ENCODE measurements around the gene SET.
"Not testable (repeated sequence)": the region's sequence is repeated elsewhere in the genome, so short reads cannot be mapped to it uniquely, and the experiment has no call there.

SET gene

DNA sequence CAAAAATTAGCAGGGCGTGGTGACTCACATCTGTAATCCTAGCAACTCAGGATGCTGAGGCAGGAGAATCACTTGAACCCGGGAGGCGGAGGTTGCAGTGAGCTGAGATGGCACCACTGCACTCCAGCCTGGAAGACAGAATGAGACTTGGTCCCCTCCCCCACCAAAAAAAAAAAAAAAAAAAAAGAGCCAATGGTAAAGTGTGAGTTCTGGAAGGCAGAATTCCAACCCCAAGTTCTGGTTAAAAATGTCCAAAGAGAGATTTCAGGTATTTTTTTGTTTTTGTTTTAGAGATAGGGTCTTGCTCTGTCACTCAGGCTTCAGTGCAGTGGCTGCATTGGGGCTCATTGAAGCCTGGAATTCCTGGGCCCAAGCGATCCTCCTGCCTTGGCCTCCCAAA is 1.6 kb upstream of the SET start:
- no peak for DNase-seq (ENCODE audit: low spot score)

DNA sequence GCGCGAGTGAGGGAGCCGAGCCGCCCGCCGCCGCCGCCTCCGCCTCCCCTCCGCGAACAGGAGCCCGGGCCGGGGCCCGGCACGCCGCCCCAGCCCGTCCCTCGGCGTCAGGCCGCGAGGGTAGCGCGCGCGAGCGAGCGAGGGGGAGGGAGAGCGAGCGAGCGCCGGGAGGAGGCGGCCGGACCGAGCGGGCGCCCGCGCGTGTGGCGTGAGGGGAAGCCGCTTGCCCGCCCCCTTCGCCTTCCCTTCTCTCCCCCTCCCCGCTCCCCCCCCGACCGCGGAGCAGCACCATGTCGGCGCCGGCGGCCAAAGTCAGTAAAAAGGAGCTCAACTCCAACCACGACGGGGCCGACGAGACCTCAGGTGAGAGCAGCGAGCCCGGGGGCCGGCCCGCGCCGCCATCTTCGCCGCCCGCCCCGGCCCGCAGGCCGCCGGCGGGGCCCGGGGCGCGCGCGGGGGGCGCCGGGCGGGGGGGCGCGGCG is 312 bp downstream of the SET start:
- DNase-seq (ENCODE audit: low spot score), result peak; percentile 47

DNA sequence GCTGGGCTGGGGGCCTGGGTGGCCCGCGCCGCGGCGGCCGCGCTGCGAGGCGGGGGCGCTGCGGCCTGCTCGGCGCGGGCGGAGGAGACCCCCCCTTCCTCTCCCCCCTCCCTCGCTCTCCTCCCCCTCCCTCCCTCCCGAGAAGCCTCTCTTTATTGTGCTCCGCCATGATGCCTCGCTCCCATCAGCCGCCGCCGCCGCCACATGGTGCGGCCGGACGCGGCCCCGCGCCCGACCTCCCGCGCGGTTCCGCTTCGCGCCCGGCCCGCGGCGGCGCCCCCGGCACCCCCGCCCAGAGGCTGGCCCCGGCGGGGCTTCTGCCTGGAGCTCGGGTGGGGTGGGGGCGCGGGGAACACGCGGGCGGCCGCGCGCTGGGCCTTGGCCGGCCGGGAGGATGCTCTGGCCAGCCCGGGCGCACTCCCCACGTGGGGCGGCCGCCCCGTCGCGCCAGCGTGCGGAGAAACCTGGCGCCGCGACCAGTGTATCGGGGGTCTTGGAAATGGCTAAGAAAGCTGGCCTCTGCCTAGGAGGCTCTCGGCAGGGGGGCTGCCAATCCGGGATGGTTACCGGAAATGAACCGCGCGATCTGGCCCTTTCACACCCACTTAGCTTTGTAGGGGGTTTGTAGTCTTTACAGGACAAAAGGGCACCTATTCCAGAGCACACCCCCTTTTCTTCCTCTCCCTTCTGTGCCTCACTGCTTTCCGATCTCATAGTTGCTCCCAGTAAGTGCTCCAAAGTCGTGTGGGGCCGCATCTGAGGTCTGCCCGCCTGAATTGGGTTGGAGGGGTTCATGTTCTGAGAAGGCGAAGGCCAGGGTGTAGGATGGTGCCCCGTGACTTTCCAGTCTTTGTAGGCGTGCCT is 1.0 kb downstream of the SET start:
- DNase-seq (ENCODE audit: low spot score), result peak; percentile 67

DNA sequence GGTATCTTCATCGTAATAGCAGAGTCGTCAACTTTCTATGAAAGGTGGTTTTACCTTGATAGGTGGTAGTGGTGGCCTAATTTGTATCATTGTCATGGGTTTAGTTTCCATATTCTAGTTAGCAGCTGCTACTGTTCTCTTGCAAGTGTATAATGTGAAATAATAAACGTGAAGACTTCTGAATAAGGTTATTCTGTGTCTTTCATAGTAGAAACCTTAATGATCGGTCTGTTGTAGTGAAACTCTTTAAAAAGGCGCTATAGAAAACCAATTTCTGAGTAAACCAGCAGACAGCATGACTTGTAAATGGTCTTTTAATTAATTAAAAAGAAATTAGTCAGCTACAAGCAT is 1.6 kb downstream of the SET start:
- no peak for DNase-seq (ENCODE audit: low spot score)

DNA sequence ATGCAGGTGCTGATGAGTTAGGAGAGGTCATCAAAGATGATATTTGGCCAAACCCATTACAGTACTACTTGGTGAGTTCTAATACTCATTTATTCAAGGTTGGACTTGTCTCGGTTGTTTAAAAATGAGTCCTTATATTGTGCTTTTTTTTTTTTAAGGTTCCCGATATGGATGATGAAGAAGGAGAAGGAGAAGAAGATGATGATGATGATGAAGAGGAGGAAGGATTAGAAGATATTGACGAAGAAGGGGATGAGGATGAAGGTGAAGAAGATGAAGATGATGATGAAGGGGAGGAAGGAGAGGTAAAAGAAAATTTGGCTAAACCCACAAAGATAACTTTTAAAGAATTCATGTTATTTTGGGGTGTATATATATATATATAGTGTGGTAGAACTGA is 4.7 kb downstream of the SET start:
- not testable (repeated sequence) for DNase-seq (ENCODE audit: low spot score)

DNA sequence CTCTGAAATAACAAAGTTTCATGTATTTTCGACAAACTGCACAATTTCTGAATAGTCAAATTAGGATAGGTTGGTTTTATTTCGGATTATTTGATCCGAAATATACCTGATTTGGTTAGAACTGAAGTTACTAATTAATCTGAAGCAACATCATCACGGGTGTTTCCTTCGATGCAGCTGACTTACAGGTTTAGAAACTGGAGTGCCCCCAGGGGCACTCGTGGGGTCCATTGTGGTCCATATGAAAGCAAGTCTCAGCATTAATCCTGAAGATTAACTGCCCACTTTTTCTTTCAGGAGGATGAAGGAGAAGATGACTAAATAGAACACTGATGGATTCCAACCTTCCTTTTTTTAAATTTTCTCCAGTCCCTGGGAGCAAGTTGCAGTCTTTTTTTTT is 5.3 kb downstream of the SET start:
- no peak for DNase-seq (ENCODE audit: low spot score)

DNA sequence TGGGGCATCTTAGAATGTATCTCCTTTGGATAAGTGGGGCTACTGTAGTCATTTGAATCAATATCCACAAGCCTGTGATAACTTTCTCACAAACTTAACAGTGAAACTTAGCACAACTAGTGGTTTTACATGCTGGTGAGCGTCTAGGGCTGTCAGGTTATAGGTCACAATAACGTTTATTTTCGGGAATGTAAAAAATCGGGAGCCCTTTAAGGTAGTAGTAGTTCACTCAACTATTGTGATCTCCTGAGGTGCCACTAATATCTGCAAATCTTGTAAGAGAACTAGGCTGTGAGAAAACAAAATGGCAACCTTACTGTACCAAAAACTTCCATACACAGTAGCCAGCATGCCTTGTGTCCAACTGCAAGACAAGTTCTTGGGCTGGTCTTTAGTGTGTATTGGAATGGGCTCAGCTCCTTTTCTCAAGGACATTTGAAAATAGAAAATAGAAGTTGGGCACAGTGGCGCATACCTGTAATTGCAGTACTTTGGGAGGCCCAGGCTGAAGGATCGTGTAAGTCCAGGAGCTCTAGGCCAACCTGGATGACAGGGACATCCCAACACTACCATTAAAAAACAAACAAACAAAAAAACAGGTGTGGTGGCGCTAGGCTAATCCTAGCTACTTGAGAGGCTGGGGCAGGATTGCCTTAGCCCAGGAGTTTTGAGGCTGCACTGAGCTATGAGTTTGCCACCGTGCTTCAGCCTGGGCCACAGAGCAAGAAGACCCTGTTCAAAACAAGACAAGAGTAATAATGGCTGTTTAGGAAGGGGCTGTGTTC is 8.1 kb downstream of the SET start:
- DNase-seq (ENCODE audit: low spot score), result no peak

DNA sequence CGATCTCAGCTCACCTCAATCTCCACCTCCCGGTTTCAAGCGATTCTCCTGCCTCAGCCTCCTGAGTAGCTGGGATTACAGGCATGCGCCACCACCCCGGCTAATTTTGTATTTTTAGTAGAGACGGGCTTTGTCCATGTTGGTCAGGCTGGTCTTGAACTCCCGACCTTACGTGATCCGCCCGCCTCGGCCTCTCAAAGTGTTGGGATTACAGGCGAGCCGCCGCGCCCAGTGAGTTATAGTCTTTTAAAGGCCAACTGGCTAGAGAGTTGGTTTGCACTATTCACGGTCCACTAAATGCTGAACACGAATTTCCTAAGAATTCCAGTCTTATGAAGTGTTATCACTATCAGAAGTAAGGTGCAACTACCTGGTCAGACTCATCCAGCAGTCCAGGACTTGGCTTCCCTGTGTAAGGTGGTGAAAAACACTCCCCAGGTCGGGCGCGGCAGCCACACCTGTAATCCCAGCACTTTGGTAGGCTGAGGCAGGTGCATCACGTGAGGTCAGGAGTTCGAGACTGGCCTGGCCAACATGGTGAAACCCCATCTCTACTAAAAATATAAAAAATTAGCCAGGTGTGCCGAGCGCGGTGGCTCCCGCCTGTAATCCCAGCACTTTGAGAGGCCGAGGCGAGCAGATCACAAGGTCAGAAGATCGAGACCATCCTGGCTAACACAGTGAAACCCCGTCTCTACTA is 10.2 kb downstream of the SET start:
- DNase-seq (ENCODE audit: low spot score), result not testable (repeated sequence)

DNA sequence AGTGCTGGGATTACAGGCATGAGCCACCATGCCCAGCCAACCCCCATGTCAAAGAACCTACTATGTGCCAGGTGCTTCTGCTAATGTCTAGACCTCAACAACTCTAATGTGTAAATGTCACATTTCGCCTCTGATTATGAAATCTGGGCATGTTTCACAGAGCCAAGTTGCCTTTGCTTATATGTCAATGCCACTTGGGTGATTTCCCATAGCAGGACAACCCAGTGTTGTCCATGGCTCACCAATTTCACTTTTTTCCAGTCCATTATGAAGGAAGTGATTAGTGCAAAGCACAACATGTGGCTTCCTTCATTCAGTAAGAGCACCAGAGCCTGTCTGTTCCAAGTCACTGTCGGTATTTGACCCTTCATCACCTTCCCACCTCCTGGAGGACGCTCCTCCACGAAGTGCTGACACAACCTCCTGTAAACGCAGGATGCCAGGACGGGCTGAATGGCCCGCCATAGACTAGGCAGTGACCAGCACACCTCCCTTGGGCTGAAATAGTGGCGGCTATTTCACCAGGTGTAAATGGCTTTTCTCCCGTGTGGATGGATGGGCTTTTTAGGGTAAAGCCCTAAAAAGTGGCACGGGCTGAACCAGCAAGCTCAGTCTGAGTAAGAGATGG is 12.3 kb downstream of the SET start:
- DNase-seq (ENCODE audit: low spot score), result no peak

DNA sequence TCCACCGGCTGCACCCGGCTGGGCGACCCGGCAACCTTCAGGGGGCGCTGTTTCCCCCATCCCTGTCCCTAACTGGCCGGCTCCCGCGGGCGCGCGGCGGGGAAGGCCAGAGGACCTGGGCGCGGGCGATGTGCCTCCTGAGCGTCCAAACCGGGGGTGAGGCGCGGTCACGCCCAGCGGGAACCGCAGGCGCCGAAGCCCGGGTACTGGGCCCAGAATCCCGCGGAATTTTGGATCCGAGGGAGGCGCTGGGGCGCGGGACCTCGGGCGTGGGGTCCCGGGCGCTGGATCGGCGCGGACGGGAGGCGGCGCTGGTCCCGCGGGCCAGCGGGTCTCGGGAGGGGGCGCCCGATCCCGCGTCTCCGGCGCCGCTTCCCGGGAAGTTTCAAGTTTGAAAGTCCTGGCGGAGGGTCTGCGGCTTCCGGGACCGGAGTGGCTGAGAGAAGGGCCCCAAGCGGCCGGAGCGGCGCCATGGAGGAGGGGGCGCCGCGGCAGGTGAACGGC is 13.5 kb downstream of the SET start, which contains the start of gene PKN3:
Gene PKN3 (plus strand): TSS at position 59 of the 504 bp plus-strand sequence. CDS start 413 bp downstream, at position 472.
- DNase-seq (ENCODE audit: low spot score), result peak; percentile 75

DNA sequence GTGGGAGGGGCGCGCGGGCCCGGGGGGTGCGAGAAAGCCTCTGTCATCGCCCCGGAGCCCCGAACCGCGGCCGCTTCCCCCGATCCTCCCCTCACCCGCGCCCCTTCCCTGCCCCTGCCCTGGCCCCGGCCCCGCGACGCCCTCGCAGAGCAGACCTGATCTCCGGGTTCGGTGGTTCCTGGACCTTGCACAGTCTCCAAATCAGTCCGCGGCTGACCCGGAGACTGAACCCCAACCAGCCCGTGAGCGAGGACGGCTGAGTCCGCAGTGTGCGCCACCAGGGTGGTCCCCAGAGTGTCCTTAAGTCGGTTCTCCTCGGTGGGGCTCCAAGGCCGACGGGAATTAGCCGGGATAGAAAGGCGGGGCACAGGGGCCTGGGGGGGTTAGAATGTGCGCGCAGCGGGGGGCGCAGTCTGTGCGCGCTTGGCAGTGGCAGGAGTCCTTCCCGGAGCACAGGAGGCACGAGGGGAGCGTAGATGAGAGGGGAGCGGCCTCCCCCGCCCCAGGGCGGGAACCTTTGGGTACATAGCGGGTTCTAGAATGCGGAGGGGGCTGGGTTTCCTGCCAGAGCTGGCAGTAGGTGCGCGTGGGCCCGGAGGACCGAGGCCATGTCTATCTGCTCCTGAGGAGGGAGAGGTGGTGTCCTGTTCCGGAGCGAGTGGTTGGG is 14.1 kb downstream of the SET start:
- no peak for DNase-seq (ENCODE audit: low spot score)

DNA sequence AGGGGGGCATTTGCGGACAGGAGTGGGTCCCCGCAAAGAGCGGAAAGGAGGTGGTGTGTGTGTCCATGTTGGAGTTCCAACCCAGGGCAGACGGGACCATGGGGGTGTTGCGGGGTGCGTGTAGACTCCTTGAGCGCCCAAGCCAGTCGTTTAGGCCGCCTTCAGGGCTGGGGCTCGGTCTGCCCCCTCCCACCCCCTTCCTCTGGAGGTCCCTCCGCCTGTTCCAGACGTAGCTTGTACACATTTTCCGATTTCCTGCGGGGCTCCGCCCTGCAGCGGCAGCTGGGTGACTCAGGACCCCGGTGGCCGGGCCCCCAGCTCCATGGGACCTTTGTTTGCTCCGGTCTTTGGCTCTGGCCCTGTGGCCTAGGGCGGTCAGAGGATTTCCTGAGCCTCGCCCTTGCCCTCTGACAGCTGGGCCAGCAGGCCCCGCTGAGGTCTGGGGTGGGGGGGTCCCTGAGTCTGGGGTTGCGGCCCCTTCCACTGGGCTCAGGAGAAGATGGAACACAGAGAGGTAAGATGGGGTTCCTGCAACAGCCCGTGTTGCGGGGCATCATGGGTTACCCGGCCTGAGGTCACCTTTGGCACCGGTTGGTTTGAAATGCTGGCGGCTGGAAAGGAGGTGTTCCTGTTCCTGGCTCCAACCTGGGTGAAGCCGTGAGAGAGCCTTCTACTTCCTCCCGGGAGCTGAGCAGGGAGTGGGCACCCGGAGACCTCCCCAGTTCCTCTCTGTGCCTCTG is 14.8 kb downstream of the SET start:
- no peak for DNase-seq (ENCODE audit: low spot score)

DNA sequence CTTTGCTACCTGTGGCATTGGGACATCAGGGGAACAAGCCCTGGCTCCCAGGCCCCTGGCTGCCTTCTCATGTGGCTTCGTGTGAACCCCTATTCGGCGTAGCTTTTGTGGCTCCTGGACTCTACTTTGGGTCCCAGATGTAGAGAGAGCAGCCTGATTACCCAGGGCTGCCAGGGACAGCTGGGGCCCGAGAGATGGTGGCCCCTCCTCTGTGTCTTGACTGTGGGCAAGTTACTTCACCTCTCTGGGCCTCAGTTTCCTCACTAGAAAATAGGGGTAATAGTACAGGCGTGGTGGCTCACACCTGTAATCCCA is 15.3 kb downstream of the SET start:
- no peak for DNase-seq (ENCODE audit: low spot score)

DNA sequence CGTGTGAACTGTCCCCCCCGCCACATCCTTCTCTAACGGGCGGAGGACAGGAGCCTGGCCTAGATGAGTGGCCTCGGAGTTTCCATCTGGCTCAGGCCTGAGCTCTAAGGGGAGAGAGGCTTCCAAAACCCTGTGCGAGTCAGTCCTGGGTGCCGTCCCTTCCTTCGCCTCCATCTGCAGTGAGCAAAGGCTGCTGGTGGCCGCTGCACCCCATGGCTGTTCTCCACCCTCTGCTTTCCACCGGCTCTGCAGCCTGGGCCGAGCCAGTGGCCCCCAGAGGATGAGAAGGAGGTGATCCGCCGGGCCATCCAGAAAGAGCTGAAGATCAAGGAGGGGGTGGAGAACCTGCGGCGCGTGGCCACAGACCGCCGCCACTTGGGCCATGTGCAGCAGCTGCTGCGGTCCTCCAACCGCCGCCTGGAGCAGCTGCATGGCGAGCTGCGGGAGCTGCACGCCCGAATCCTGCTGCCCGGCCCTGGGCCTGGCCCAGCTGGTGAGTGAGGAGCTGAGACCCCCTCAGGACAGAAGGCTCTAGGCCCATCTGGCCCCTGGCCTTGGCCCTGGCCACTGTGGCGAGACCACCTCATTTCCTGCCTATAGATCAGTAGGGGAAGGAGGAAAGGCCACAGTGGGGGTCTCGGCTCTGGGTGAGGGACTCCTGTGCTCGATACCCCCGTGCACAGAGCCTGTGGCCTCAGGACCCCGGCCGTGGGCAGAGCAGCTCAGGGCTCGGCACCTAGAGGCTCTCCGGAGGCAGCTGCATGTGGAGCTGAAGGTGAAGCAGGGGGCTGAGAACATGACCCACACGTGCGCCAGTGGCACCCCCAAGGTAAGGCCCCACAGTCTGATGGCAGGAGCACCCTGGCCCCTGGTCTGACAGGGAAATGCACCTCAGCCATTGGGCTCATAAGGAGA is 16.3 kb downstream of the SET start:
- no peak for DNase-seq (ENCODE audit: low spot score)

DNA sequence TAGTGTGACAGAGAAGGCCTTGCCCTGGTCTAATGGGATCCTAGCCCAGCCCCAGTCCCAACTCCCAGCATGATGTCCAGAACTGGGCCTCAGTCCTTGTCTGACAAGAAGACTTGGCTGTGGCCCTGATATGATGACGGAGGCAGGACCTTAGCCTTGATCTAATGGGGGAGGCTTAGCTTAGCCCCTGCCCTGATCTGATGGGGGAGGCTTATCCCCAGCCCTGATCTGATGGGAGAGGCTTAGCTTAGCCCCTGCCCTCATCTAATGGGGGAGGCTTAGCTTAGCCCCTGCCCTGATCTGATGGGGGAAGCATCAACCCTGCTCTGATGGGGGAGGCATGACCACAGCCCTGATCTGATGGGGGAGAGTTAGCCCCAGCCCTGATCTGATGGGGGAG is 17.0 kb downstream of the SET start:
- DNase-seq (ENCODE audit: low spot score), result no peak

DNA sequence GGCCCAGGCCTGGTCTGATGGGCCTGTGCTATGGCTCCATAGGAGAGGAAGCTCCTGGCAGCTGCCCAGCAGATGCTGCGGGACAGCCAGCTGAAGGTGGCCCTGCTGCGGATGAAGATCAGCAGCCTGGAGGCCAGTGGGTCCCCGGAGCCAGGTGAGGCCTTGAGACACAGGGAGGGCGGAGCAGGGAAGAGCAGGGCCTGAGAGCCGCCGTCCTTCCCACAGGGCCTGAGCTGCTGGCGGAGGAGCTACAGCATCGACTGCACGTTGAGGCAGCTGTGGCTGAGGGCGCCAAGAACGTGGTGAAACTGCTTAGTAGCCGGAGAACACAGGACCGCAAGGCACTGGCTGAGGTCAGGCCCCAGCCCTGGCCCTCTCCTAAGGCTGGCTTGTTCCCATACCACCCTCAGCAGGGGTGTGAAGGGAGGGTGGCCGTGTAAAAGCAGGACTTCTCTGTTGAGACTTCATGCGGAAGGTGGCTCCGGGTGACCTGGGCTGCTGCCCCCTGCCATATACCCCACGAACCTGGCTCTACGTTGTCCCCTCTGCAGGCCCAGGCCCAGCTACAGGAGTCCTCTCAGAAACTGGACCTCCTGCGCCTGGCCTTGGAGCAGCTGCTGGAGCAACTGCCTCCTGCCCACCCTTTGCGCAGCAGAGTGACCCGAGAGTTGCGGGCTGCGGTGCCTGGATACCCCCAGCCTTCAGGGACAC is 17.8 kb downstream of the SET start:
- DNase-seq (ENCODE audit: low spot score), result no peak

DNA sequence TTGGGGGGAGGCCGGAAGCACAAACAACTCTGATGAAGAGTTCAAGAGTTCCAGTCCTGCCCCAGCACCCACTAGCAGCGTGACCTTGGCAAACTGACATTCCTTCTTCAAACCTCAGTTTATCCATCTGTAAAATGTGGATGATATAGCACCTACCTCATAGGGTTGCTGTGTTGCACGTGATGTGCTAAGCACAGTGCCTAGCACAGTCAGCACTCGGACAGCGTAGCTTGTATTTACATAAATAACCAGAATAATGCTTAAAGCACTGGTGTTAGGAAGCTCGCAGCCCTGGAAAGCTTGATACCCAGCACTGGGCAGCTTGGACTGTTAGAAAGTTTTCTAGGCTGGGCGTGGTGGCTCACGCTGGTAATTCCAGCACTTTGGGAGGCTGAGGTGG is 18.4 kb downstream of the SET start:
- no peak for DNase-seq (ENCODE audit: low spot score)

DNA sequence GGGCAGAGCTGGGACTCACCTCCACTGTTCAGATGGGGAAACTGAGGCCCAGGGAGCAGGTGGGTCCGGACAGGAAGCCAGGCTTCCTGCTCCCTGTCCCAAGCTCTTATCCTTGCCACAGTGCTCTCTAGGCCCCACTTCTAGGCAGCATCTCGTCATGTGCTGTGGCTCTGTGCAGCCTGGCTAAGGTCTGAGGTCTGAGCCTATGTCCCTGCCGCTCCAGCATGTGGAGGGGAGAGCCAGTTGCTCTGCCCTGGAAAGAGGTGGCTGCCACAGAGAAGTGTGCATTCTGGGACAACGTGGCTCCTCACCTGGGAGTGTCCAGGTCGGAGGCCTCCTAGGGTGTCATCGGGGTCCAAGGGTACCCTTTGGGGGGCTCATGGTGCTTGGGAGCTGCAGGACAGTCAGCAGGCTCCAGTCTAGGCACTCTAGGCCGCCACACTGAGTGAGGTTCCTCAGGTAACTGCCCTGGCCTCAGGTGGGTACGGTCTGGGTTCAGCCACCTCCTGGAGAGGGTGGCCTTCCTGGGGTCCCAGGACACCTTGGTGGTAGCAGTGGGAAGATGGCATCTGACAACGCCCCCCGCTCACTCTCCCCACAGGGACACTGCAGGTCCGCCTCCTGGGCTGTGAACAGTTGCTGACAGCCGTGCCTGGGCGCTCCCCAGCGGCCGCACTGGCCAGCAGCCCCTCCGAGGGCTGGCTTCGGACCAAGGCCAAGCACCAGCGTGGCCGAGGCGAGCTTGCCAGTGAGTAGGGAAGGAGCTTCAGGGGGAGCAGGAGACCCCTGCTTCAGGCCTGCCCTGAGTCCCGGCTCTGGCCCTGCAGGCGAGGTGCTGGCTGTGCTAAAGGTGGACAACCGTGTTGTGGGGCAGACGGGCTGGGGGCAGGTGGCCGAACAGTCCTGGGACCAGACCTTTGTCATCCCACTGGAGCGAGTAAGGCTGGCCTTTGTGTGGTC is 23.7 kb downstream of the SET start:
- DNase-seq (ENCODE audit: low spot score), result no peak

Data from Ammon's horn (tissue), 1 donor.